PC-9 (cell line): ENCODE measurements around the gene RPS6KA5. TPM values are rescaled to one million over a fixed set of nuclear protein-coding genes. Genes with fewer than 3 reads are reported as not detected.
A peak's percentile ranks its signal among the peaks of the same experiment; 100 is the strongest.

Source experiments
- BruUV-seq: library from RNA; stranded (reverse); fragments of 400-500 nt; replicated peaks from 2 replicates; lab custom pipeline; 2021; lab: Mats Ljungman, UMichigan
- CTCF ChIA-PET: fragments of 300-600 bp; sonication (Branson Sonifier 250); formaldehyde crosslinking; loops from one replicate; lab custom pipeline; 2022; ENCODE audit warnings: antibody characterized with exemption; lab: Charles Lee
- POLR2A ChIA-PET: fragments of 300-600 bp; sonication (Branson Sonifier 250); formaldehyde crosslinking; loops from one replicate; lab custom pipeline; 2022; ENCODE audit warnings: antibody characterized with exemption; ENCODE audit not compliant: unreplicated experiment; lab: Charles Lee
- DNase-seq, 2 experiments: peaks; one replicate each; pipeline versions ENCODE4 v3.0.0 to v3.0.0-alpha.2; 2015 to 2022; ENCODE audit warnings: mixed read lengths in 1 of 2
- H2AFZ ChIP-seq: fragments of 200-600 bp; sonication (generic); 2 replicates; pipeline ENCODE4 v1.8.1; 2017; ENCODE audit warnings: antibody characterized with exemption
- H3F3A ChIP-seq: fragments of 200-600 bp; sonication (generic); 2 replicates; pipeline ENCODE4 v1.8.1; 2017; ENCODE audit warnings: antibody characterized with exemption, mild to moderate bottlenecking, low read depth; ENCODE audit not compliant: insufficient read depth
- H3K27ac ChIP-seq: fragments of 200-600 bp; sonication (generic); 2 replicates; pipeline ENCODE4 v1.6.1; 2016; ENCODE audit warnings: mixed run types
- H3K27me3 ChIP-seq: fragments of 200-600 bp; sonication (generic); 2 replicates; pipeline ENCODE4 v1.6.1; 2016; ENCODE audit warnings: low read depth, mixed run types; ENCODE audit not compliant: insufficient read depth
- H3K36me3 ChIP-seq: fragments of 200-600 bp; sonication (generic); 2 replicates; pipeline ENCODE4 v1.6.1; 2016; ENCODE audit warnings: low read depth, mixed run types
- H3K4me1 ChIP-seq: fragments of 200-600 bp; sonication (generic); replicated peaks from 2 replicates; pipeline ENCODE4 v1.6.1; 2016; ENCODE audit warnings: mixed run types; ENCODE audit not compliant: insufficient read depth
- H3K4me2 ChIP-seq: fragments of 200-600 bp; sonication (generic); 2 replicates; pipeline ENCODE4 v1.6.1; 2017; ENCODE audit warnings: mixed run types
- H3K4me3 ChIP-seq: fragments of 200-600 bp; sonication (generic); 2 replicates; pipeline ENCODE4 v1.6.1; 2016; ENCODE audit warnings: mixed run types
- H3K79me2 ChIP-seq: fragments of 200-600 bp; sonication (generic); 2 replicates; pipeline ENCODE4 v1.6.1; 2017; ENCODE audit warnings: low read depth, mixed run types
- H3K9me2 ChIP-seq: fragments of 200-600 bp; sonication (generic); 2 replicates; pipeline ENCODE4 v1.8.1; 2017; ENCODE audit warnings: mild to moderate bottlenecking; ENCODE audit not compliant: insufficient read depth
- H3K9me3 ChIP-seq: fragments of 200-600 bp; sonication (generic); 2 replicates; pipeline ENCODE4 v1.8.1; 2016; ENCODE audit warnings: low read depth; ENCODE audit not compliant: insufficient read depth
- H4K20me1 ChIP-seq: fragments of 200-600 bp; sonication (generic); 2 replicates; pipeline ENCODE4 v1.8.1; 2017; ENCODE audit not compliant: insufficient read depth
- CTCF ChIP-seq: fragments of 200-600 bp; sonication (generic); conservative IDR thresholded peaks from 2 replicates; pipeline ENCODE4 v1.6.1; 2017; ENCODE audit warnings: mixed run types, antibody characterized with exemption, mild to moderate bottlenecking, moderate library complexity
- EZH2 ChIP-seq: fragments of 200-600 bp; sonication (generic); IDR thresholded peaks from 2 replicates; pipeline ENCODE4 v1.8.0; 2017; ENCODE audit warnings: antibody characterized with exemption, low read depth
- intact Hi-C: fragments of 100-400 bp; cut with micrococcal nuclease; formaldehyde crosslinking; loops from one replicate; pipeline ENCODE4 v1.10.0; 2022; ENCODE audit not compliant: unreplicated experiment
- total RNA-seq: library from RNA; stranded (reverse); gene quantifications from 2 replicates; pipeline ENCODE4 v1.2.3, GENCODE V29; 2021

The RPS6KA5 gene
- total RNA-seq, 1 experiment from 2014 or later, result 3.5 TPM

- H3F3A ChIP-seq, result 0 out of 2 replicates have a peak, but pooled peaks cover 4% of the 10 kb centered on the region
- DNase-seq, result no peak
- no peak overlapping the region for H3K4me3 ChIP-seq
- no peaks in the 10 kb centered on the region for H3K79me2 ChIP-seq
- peaks cover 17% of the 10 kb centered on the region for H3K4me1 ChIP-seq
- intact Hi-C loops, result no loop called here
- H3K36me3 ChIP-seq, result no peaks in the 10 kb centered on the region
- no peak overlapping the region for H2AFZ ChIP-seq
- H3K27me3 ChIP-seq, result no peaks in the 10 kb centered on the region
- H4K20me1 ChIP-seq, result no peaks in the 10 kb centered on the region
- TF ChIP-seq CTCF, result no peak
- BruUV-seq, result no TSS peak
- no peak overlapping the region for H3K4me2 ChIP-seq
- H3K27ac ChIP-seq, result no peak overlapping the region
- ChIA-PET POLR2A (no interaction called here), CTCF (no interaction called here)
- no peaks in the 10 kb centered on the region for H3K9me2 ChIP-seq
- no peaks in the 10 kb centered on the region for H3K9me3 ChIP-seq
Measured at GRCh38 chr14:91009501-91010152, 50.8 kb downstream of the RPS6KA5 start.

GRCh38 chr14:91008759-91009409, 51.6 kb downstream of the RPS6KA5 start:
- Histone ChIP-seq H3K9me3 (no peaks in the 10 kb centered on the region), H3K4me1 (peaks cover 17% of the 10 kb centered on the region), H3K4me2 (no peak overlapping the region), H3K36me3 (no peaks in the 10 kb centered on the region), H4K20me1 (no peaks in the 10 kb centered on the region), H3K27me3 (no peaks in the 10 kb centered on the region), H2AFZ (no peak overlapping the region), H3K9me2 (no peaks in the 10 kb centered on the region), H3K27ac (no peak overlapping the region), H3K79me2 (no peaks in the 10 kb centered on the region), H3F3A (0 out of 2 replicates have a peak, but pooled peaks cover 4% of the 10 kb centered on the region), H3K4me3 (no peak overlapping the region)
- ChIA-PET POLR2A (no interaction called here), CTCF (no interaction called here)
- no peak for TF ChIP-seq EZH2
- TF ChIP-seq CTCF, result no peak
- intact Hi-C loops, result no loop called here
- no peak for DNase-seq
- BruUV-seq, result no TSS peak

GRCh38 chr14:91005716-91006115, 54.7 kb downstream of the RPS6KA5 start:
- TF ChIP-seq CTCF, result no peak
- no peak for TF ChIP-seq EZH2
- H3K4me1 ChIP-seq, result peaks cover 17% of the 10 kb centered on the region
- CTCF ChIA-PET, result no interaction called here
- H3K36me3 ChIP-seq, result no peaks in the 10 kb centered on the region
- no peaks in the 10 kb centered on the region for H3K79me2 ChIP-seq
- H3F3A ChIP-seq, result 0 out of 2 replicates have a peak, but pooled peaks cover 4% of the 10 kb centered on the region
- H3K9me2 ChIP-seq, result no peaks in the 10 kb centered on the region
- intact Hi-C loops, result no loop called here
- no peak overlapping the region for H3K4me3 ChIP-seq
- H3K27ac ChIP-seq, result no peak overlapping the region
- no peaks in the 10 kb centered on the region for H3K27me3 ChIP-seq
- no peaks in the 10 kb centered on the region for H4K20me1 ChIP-seq
- DNase-seq, result peak in 1 of 2 experiments; percentile 45
- no TSS peak for BruUV-seq
- no peak overlapping the region for H2AFZ ChIP-seq
- H3K9me3 ChIP-seq, result no peaks in the 10 kb centered on the region
- POLR2A ChIA-PET, result no interaction called here
- H3K4me2 ChIP-seq, result no peak overlapping the region
